ENCODE results near the gene DIP2C. TPM values are rescaled to one million over a fixed set of nuclear protein-coding genes. Genes with fewer than 3 reads are reported as not detected.

The DIP2C gene
- polyA plus RNA-seq, 3 donors = 0.11 TPM; not detected in 2

GRCh38 chr10:588246-589165, 101.0 kb downstream of the DIP2C start:
- H3K27ac ChIP-seq (ENCODE audit: low read depth in 1 of 2, low read length in 2 of 2) = no peak overlapping the region
- Mint-ChIP-seq H3K4me3 (no peak overlapping the region), H3K9me3 (peaks cover 0 to 4% (median 2%) of the 10 kb centered on the region in 7 donors), H3K4me1 (no peaks in the 10 kb centered on the region), H3K27ac (no peak overlapping the region), H3K36me3 (no peaks in the 10 kb centered on the region), H3K27me3 (ENCODE audit: low read depth in 3 of 3) (peaks cover 11 to 23% (median 20%) of the 10 kb centered on the region in 3 donors)
- DNase-seq = no peak
- intact Hi-C loops (cut with micrococcal nuclease) = no loop called here
- no peaks in the 10 kb centered on the region for H3K27me3 ChIP-seq (ENCODE audit: control insufficient read depth in 2 of 2, insufficient read depth in 2 of 2, low read length in 2 of 2)
- no peak overlapping the region for H2AFZ ChIP-seq (ENCODE audit: insufficient read depth, low read depth, low read length, poor library complexity, severe bottlenecking)
- H3K36me3 ChIP-seq (replicated peaks in 1 of 2; ENCODE audit: control insufficient read depth in 1 of 2, insufficient read depth in 2 of 2, low read length in 2 of 2) = no peaks in the 10 kb centered on the region
- H3K9me3 ChIP-seq (replicated peaks in 1 of 2; ENCODE audit: control insufficient read depth in 1 of 2, insufficient read depth in 1 of 2, low read length in 2 of 2) = no peaks in the 10 kb centered on the region
- no peaks in the 10 kb centered on the region for H4K20me1 ChIP-seq (ENCODE audit: insufficient read depth, low read length)
- no peaks in the 10 kb centered on the region for H3K79me2 ChIP-seq (ENCODE audit: insufficient read depth, low read length)
- WGBS (ENCODE audit: insufficient coverage) = 85% methylated on average over 19 of the region's 27 CpGs
- no peak for TF ChIP-seq CTCF (IDR thresholded peaks at IDR 0.05)
- H3K4me1 ChIP-seq (ENCODE audit: control insufficient read depth in 1 of 2, insufficient read depth in 2 of 2, low read length in 2 of 2) = no peaks in the 10 kb centered on the region
- H3K4me3 ChIP-seq (replicated peaks in 1 of 3; ENCODE audit: low read depth in 2 of 3, low read length in 3 of 3) = no peak overlapping the region
- H3K9ac ChIP-seq (ENCODE audit: insufficient read depth, low read length, poor library complexity, severe bottlenecking) = no peak overlapping the region
- no peak overlapping the region for H3K4me2 ChIP-seq (replicated peaks; ENCODE audit: extremely low read depth, low read length, poor library complexity, severe bottlenecking)

- no peak overlapping the region for H3K27ac Mint-ChIP-seq
Measured at GRCh38 chr10:586716-587115, 102.8 kb downstream of the DIP2C start.

More at GRCh38 chr10:586716-587115, 102.8 kb downstream of the DIP2C start:
- no peaks in the 10 kb centered on the region for H3K9me3 ChIP-seq (replicated peaks in 1 of 2; ENCODE audit: control insufficient read depth in 1 of 2, insufficient read depth in 1 of 2, low read length in 2 of 2)
- H3K9ac ChIP-seq (ENCODE audit: insufficient read depth, low read length, poor library complexity, severe bottlenecking) = no peak overlapping the region
- intact Hi-C loops (cut with micrococcal nuclease) = no loop called here
- no peaks in the 10 kb centered on the region for H3K4me1 ChIP-seq (ENCODE audit: control insufficient read depth in 1 of 2, insufficient read depth in 2 of 2, low read length in 2 of 2)
- no peak overlapping the region for H3K27ac ChIP-seq (ENCODE audit: low read depth in 1 of 2, low read length in 2 of 2)
- no peaks in the 10 kb centered on the region for H4K20me1 ChIP-seq (ENCODE audit: insufficient read depth, low read length)
- Mint-ChIP-seq H3K4me3 (no peak overlapping the region), H3K36me3 (no peaks in the 10 kb centered on the region), H3K27me3 (ENCODE audit: low read depth in 3 of 3) (peaks cover 12 to 27% (median 14%) of the 10 kb centered on the region in 3 donors), H3K9me3 (peaks cover 1 to 4% (median 2%) of the 10 kb centered on the region in 7 donors), H3K4me1 (no peaks in the 10 kb centered on the region)
- H3K4me3 ChIP-seq (replicated peaks in 1 of 3; ENCODE audit: low read depth in 2 of 3, low read length in 3 of 3) = no peak overlapping the region
- no peak for DNase-seq
- no peak overlapping the region for H2AFZ ChIP-seq (ENCODE audit: insufficient read depth, low read depth, low read length, poor library complexity, severe bottlenecking)
- no peak for TF ChIP-seq CTCF (IDR thresholded peaks at IDR 0.05)
- H3K79me2 ChIP-seq (ENCODE audit: insufficient read depth, low read length) = no peaks in the 10 kb centered on the region
- no peaks in the 10 kb centered on the region for H3K27me3 ChIP-seq (ENCODE audit: control insufficient read depth in 2 of 2, insufficient read depth in 2 of 2, low read length in 2 of 2)
- H3K36me3 ChIP-seq (replicated peaks in 1 of 2; ENCODE audit: control insufficient read depth in 1 of 2, insufficient read depth in 2 of 2, low read length in 2 of 2) = no peaks in the 10 kb centered on the region
- WGBS (ENCODE audit: insufficient coverage) = 92% methylated on average over 10 of the region's 11 CpGs
- H3K4me2 ChIP-seq (replicated peaks; ENCODE audit: extremely low read depth, low read length, poor library complexity, severe bottlenecking) = no peak overlapping the region

All from CD14-positive monocyte (primary cell).